Hematopoietic multipotent progenitor cell treated with erythropoietin and hydrocortisone succinate and interleukin-3 and kit ligand, for 6 days (in vitro differentiated cells): Measurements from ENCODE around the gene SECISBP2L.

Source experiments
- DNase-seq: peaks from one replicate; pipeline ENCODE4 v3.0.0-alpha.2; 2015

The SECISBP2L gene

GRCh38 chr15:48962662-48963523 is 83.4 kb downstream of the SECISBP2L start:
- peak; percentile 60 for DNase-seq

GRCh38 chr15:48955967-48956366 is 90.3 kb downstream of the SECISBP2L start:
- no peak for DNase-seq

DNA sequence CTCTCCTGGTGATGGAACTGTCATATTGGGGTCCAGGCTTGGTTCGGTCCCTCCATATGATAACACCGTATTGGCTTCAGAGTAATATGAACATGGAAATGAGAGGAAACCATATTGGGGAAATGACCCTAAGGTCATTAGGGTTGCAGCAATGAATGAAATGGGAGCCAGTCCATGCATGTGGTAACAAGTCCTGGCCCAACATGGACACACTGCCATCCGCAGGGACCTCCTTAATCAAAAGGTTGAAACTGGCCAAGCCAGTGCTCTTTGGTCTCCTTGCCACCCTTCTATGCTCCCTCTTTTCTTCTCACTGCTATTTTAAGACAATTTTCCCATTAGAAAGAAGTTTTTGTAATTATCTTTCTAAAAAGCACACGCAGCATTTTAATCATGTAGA is 90.9 kb downstream of the SECISBP2L start:
- DNase-seq = no peak

GRCh38 chr15:48954538-48954937 is 91.7 kb downstream of the SECISBP2L start:
- DNase-seq = no peak

- DNase-seq = no peak
These were observed 99.4 kb downstream of the SECISBP2L start for GRCh38 chr15:48946840-48947187.

DNA sequence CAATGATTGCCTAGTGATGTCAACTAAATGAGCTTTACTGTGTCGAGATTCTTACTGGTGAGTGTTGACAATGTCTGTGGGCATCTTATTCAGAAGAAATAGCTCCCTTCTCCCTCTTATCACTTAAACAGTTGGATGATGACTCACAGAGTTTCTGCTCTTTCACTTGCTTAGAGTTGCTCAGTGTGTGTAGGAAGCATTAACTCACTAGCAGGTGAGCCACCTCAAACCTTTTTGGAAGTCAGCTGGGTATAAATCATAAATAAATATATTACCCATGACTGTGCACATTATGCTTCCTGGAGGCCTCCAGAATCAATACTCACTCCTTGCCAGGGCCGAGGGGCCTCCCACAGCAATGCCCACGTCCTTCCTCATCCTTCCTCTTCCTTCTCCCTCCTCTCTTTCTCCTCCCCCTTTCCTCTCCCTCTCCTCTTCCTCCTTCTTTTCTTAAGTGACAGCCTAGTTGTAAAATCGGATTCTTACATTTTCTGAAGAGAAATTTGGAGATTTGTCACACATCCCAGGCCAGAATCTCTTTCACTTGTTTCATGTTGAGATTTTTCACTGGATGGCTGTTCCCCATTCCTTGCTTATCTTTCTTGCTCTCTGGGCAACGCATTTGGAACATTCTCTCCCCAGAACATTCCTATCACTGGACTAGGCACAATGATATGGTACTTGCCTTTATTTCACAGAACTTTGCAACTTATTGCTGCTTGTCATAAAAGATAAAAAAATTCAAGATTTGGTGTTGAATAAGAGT is 100.0 kb downstream of the SECISBP2L start:
- DNase-seq = peak; percentile 56

- DNase-seq = no peak
These were observed 100.9 kb downstream of the SECISBP2L start for GRCh38 chr15:48945386-48945785.

DNA sequence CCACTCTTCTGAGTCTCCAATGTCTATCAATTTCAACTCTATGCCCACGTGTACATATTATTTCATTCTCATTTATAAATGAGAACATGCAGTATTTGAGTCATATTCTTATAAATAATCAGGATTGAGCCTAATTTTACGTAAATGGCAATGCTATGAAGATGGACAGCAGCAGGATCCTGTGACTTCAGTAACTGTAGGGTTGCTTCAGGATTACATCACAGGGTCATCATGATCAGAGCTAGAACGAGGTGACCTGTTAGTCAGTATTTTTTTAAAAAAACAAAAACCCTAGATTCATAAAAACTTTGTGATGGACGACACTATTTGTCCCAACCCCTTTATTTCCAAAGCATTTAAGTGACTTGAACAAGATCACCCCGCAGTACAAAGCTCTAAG is 104.3 kb downstream of the SECISBP2L start:
- DNase-seq = no peak

- DNase-seq = no peak
These were observed 105.7 kb downstream of the SECISBP2L start for GRCh38 chr15:48940508-48940907.

DNA sequence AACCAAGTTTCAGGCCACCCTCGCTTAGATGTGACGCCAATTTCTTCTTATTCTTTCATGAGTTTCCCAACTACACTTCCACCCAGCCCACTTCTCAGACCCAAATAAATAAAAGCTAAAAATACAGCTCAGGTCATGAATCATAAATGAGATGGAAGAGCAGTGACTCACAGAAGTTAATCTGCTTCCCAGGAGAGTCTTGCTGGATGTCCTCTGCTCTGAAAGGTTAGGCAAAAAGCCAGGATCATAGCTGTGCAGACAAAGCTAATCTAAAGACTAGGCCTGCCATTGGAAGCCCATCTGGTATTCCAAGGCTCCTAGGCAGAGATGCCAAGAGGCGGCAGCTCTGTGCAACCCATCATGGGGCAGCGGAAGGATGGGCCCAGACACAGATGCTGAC is 106.6 kb downstream of the SECISBP2L start:
- no peak for DNase-seq
